ENCODE results near the gene PTPRG.

The PTPRG gene

GRCh38 chr3:62109534-62109933, 548.2 kb downstream of the PTPRG start:
- DNase-seq (ENCODE audit: low read depth, low spot score), result peak; percentile 15

- no peak for DNase-seq (ENCODE audit: low read depth, low spot score)
Observed at GRCh38 chr3:62110443-62111225, 549.3 kb downstream of the PTPRG start.

- no peak for DNase-seq (ENCODE audit: low read depth, low spot score)
Observed at GRCh38 chr3:62113092-62113491, 551.7 kb downstream of the PTPRG start.

- DNase-seq (ENCODE audit: low read depth, low spot score), result no peak
Observed at GRCh38 chr3:62114763-62115162, 553.4 kb downstream of the PTPRG start.

- DNase-seq (ENCODE audit: low read depth, low spot score), result no peak
Observed at GRCh38 chr3:62117903-62118548, 556.7 kb downstream of the PTPRG start.

GRCh38 chr3:62119139-62119538, 557.8 kb downstream of the PTPRG start:
- no peak for DNase-seq (ENCODE audit: low read depth, low spot score)

- no peak for DNase-seq (ENCODE audit: low read depth, low spot score)
Observed at GRCh38 chr3:62122819-62123218, 561.4 kb downstream of the PTPRG start.

GRCh38 chr3:62125380-62125779, 564.0 kb downstream of the PTPRG start:
- DNase-seq (ENCODE audit: low read depth, low spot score), result no peak

GRCh38 chr3:62127116-62127515, 565.7 kb downstream of the PTPRG start:
- no peak for DNase-seq (ENCODE audit: low read depth, low spot score)

- DNase-seq (ENCODE audit: low read depth, low spot score), result no peak
Observed at GRCh38 chr3:62128051-62128450, 566.7 kb downstream of the PTPRG start.

- DNase-seq (ENCODE audit: low read depth, low spot score), result no peak
Observed at GRCh38 chr3:62128681-62129080, 567.3 kb downstream of the PTPRG start.

GRCh38 chr3:62131050-62131449, 569.7 kb downstream of the PTPRG start:
- no peak for DNase-seq (ENCODE audit: low read depth, low spot score)

- DNase-seq (ENCODE audit: low read depth, low spot score), result no peak
Observed at GRCh38 chr3:62131620-62132019, 570.2 kb downstream of the PTPRG start.

GRCh38 chr3:62132027-62132602, 570.7 kb downstream of the PTPRG start:
- no peak for DNase-seq (ENCODE audit: low read depth, low spot score)

- no peak for DNase-seq (ENCODE audit: low read depth, low spot score)
Observed at GRCh38 chr3:62133015-62133414, 571.6 kb downstream of the PTPRG start.

- DNase-seq (ENCODE audit: low read depth, low spot score), result no peak
Observed at GRCh38 chr3:62134061-62134496, 572.7 kb downstream of the PTPRG start.

- no peak for DNase-seq (ENCODE audit: low read depth, low spot score)
Observed at GRCh38 chr3:62135741-62136140, 574.4 kb downstream of the PTPRG start.

- no peak for DNase-seq (ENCODE audit: low read depth, low spot score)
Observed at GRCh38 chr3:62139957-62140356, 578.6 kb downstream of the PTPRG start.

GRCh38 chr3:62142331-62143085, 581.1 kb downstream of the PTPRG start:
- DNase-seq (ENCODE audit: low read depth, low spot score), result no peak

- DNase-seq (ENCODE audit: low read depth, low spot score), result no peak
Observed at GRCh38 chr3:62143843-62144450, 582.6 kb downstream of the PTPRG start.

GRCh38 chr3:62144482-62144881, 583.1 kb downstream of the PTPRG start:
- DNase-seq (ENCODE audit: low read depth, low spot score), result no peak
